IMR-90 (cell line): Measurements from ENCODE around the gene DOCK4. TPM values are rescaled to one million over a fixed set of nuclear protein-coding genes. Genes with fewer than 3 reads are reported as not detected.
A peak's percentile ranks its signal among the peaks of the same experiment; 100 is the strongest.

Experiments
- ATAC-seq: fragments of 200-7000 bp; cut with Tn5 transposase; 2 replicates; pipeline ENCODE4 v1.9.1; 2020; ENCODE audit warnings: low read depth, mild to moderate bottlenecking, moderate library complexity
- BruUV-seq: library from RNA; stranded (reverse); fragments of 400-500 nt; replicated peaks from 2 replicates; lab custom pipeline; 2021; lab: Mats Ljungman, UMichigan
- CTCF ChIA-PET: fragments of 300-600 bp; formaldehyde crosslinking; extraction: SDS; loops from one replicate; lab custom pipeline; 2021; ENCODE audit warnings: antibody characterized with exemption; lab: Yijun Ruan, JAX
- POLR2A ChIA-PET: fragments of 300-600 bp; sonication (Branson Sonifier 250); formaldehyde crosslinking; loops from one replicate; lab custom pipeline; 2022; ENCODE audit warnings: antibody characterized with exemption; ENCODE audit not compliant: unreplicated experiment; lab: Charles Lee
- DNase-seq: peaks from one replicate; pipeline ENCODE4 v3.0.0; 2013
- H2AFZ ChIP-seq: replicated peaks from 2 replicates; pipeline ENCODE3; 2013; ENCODE audit warnings: low read length, mild to moderate bottlenecking; ENCODE audit not compliant: poor library complexity
- H2AK5ac ChIP-seq: 2 replicates; pipeline ENCODE4 v1.6.1; 2013; ENCODE audit warnings: low read depth, low read length, inconsistent platforms
- H2AK9ac ChIP-seq: replicated peaks from 2 replicates; pipeline ENCODE3; 2013; ENCODE audit warnings: mild to moderate bottlenecking, low read depth, low read length, moderate library complexity; ENCODE audit not compliant: poor library complexity
- H2BK120ac ChIP-seq: 2 replicates; pipeline ENCODE4 v1.6.1; 2013; ENCODE audit warnings: low read depth, low read length, inconsistent platforms
- H2BK15ac ChIP-seq: 3 replicates; pipeline ENCODE4 v1.6.1; 2013; ENCODE audit warnings: low read depth, low read length, inconsistent platforms
- H2BK20ac ChIP-seq: 2 replicates; pipeline ENCODE4 v1.6.1; 2013; ENCODE audit warnings: low read depth, mild to moderate bottlenecking, inconsistent platforms, low read length, moderate library complexity
- H2BK5ac ChIP-seq: 2 replicates; pipeline ENCODE4 v1.6.1; 2013; ENCODE audit warnings: mild to moderate bottlenecking, low read depth, low read length, inconsistent platforms; ENCODE audit not compliant: poor library complexity, severe bottlenecking
- H3K14ac ChIP-seq: replicated peaks from 2 replicates; pipeline ENCODE4 v1.6.1; 2013; ENCODE audit warnings: low read depth, low read length, inconsistent platforms
- H3K18ac ChIP-seq: 2 replicates; pipeline ENCODE4 v1.6.1; 2013; ENCODE audit warnings: low read depth, low read length, control low read depth
- H3K23ac ChIP-seq: 2 replicates; pipeline ENCODE4 v1.6.1; 2013; ENCODE audit warnings: low read depth, low read length, inconsistent platforms
- H3K27ac ChIP-seq: 2 replicates; pipeline ENCODE4 v1.5.1; 2013; ENCODE audit warnings: mild to moderate bottlenecking, control low read depth, low read length; ENCODE audit not compliant: insufficient read depth
- H3K27me3 ChIP-seq: 2 replicates; pipeline ENCODE4 v1.6.1; 2013; ENCODE audit warnings: low read length; ENCODE audit not compliant: control insufficient read depth, insufficient read depth
- H3K36me3 ChIP-seq: 2 replicates; pipeline ENCODE4 v1.6.1; 2013; ENCODE audit warnings: low read length, mixed read lengths; ENCODE audit not compliant: control insufficient read depth, insufficient read depth
- H3K4ac ChIP-seq: 2 replicates; pipeline ENCODE4 v1.6.1; 2013; ENCODE audit warnings: low read depth, low read length, inconsistent platforms
- H3K4me1 ChIP-seq: 2 replicates; pipeline ENCODE4 v1.6.1; 2013; ENCODE audit warnings: low read length, mixed read lengths; ENCODE audit not compliant: control insufficient read depth, insufficient read depth
- H3K4me2 ChIP-seq: 2 replicates; pipeline ENCODE4 v1.6.1; 2013; ENCODE audit warnings: low read depth, mild to moderate bottlenecking, control low read depth, low read length, moderate library complexity
- H3K4me3 ChIP-seq: 2 replicates; pipeline ENCODE4 v1.5.1; 2013; ENCODE audit warnings: low read depth, mild to moderate bottlenecking, control low read depth, low read length, moderate library complexity; ENCODE audit not compliant: insufficient read depth
- H3K56ac ChIP-seq: 2 replicates; pipeline ENCODE4 v1.6.1; 2013; ENCODE audit warnings: low read length, inconsistent platforms; ENCODE audit not compliant: insufficient read depth; ENCODE audit errors: extremely low read depth
- H3K79me1 ChIP-seq, 2 experiments: 2 replicates each; pipeline ENCODE4 v1.6.1; 2013; ENCODE audit warnings: low read length in 2 of 2, inconsistent platforms in 1 of 2, low read depth in 1 of 2
- H3K9ac ChIP-seq: 2 replicates; pipeline ENCODE4 v1.6.1; 2013; ENCODE audit warnings: low read depth, low read length, control low read depth
- H3K9me1 ChIP-seq: 2 replicates; pipeline ENCODE4 v1.6.1; 2013; ENCODE audit warnings: low read length, inconsistent platforms; ENCODE audit not compliant: insufficient read depth
- H3K9me3 ChIP-seq: 2 replicates; pipeline ENCODE4 v1.6.1; 2013; ENCODE audit warnings: low read length; ENCODE audit not compliant: control insufficient read depth, insufficient read depth
- H4K20me1 ChIP-seq: 2 replicates; pipeline ENCODE4 v1.6.1; 2013; ENCODE audit warnings: low read length, inconsistent platforms; ENCODE audit not compliant: insufficient read depth
- H4K5ac ChIP-seq: 2 replicates; pipeline ENCODE4 v1.6.1; 2013; ENCODE audit warnings: mild to moderate bottlenecking, low read depth, low read length, control low read depth
- H4K8ac ChIP-seq, 2 experiments: 2 replicates each; pipeline ENCODE4 v1.6.1; 2013; ENCODE audit warnings: low read depth in 2 of 2, low read length in 2 of 2, control low read depth in 1 of 2, inconsistent platforms in 1 of 2
- H4K91ac ChIP-seq: 2 replicates; pipeline ENCODE4 v1.6.1; 2013; ENCODE audit warnings: low read depth, low read length, inconsistent platforms; ENCODE audit not compliant: insufficient read depth
- CEBPB ChIP-seq: IDR thresholded peaks from 2 replicates; pipeline ENCODE4 v1.6.1; 2012; ENCODE audit warnings: low read depth, low read length, improper control_type of control experiment
- CTCF ChIP-seq: conservative IDR thresholded peaks from 2 replicates; pipeline ENCODE4 v1.5.1; 2012; ENCODE audit warnings: mild to moderate bottlenecking, low read depth, low read length, improper control_type of control experiment
- MAZ ChIP-seq: IDR thresholded peaks from 2 replicates; pipeline ENCODE4 v1.6.1; 2012; ENCODE audit warnings: low read depth, mild to moderate bottlenecking, low read length, improper control_type of control experiment, moderate library complexity, borderline replicate concordance
- POLR2A ChIP-seq: IDR thresholded peaks from 2 replicates; pipeline ENCODE4 v1.6.1; 2012; ENCODE audit warnings: mild to moderate bottlenecking, low read depth, low read length
- SMC3 ChIP-seq: fragments of 150-350 bp; IDR thresholded peaks from 2 replicates; pipeline ENCODE4 v1.6.1; 2016; ENCODE audit warnings: low read depth, mild to moderate bottlenecking, antibody characterized with exemption, low read length, moderate library complexity
- WGBS, 2 experiments: methylation state at CpG; one replicate each; pipeline versions ENCODE4 v1.1.5 to v1.1.7; 2013; ENCODE audit warnings: missing lambda C conversion rate in 2 of 2; ENCODE audit not compliant: insufficient read length in 1 of 2; ENCODE audit errors: extremely low coverage in 2 of 2; 5-methylcytosine and 5-hydroxymethylcytosine counted together
- dilution Hi-C: fragments of 300-500 bp; cut with HindIII; formaldehyde crosslinking; loops from one replicate; pipeline ENCODE4 v1.14.3; 2018; ENCODE audit warnings: low sequenced_read_pairs; ENCODE audit not compliant: unreplicated experiment
- in situ Hi-C: fragments of 300-500 bp; cut with MboI; formaldehyde crosslinking; loops from 3 replicates; pipeline ENCODE4 v1.14.3; 2019; ENCODE audit warnings: low sequenced_read_pairs, inconsistent platforms, mixed read lengths
- intact Hi-C: fragments of 100-400 bp; cut with micrococcal nuclease; formaldehyde crosslinking; loops from 2 replicates; pipeline ENCODE4 v1.10.0; 2022
- polyA plus RNA-seq, 3 experiments: library from polyadenylated mRNA; depleted of rRNA; stranded (reverse); fragments of >200 nt; gene quantifications; 2 replicates each; pipeline ENCODE4 v1.2.3, GENCODE V29; 2012; ENCODE audit warnings: low replicate concordance in 1 of 3
- total RNA-seq: library from RNA; depleted of rRNA; stranded (reverse); fragments of >200 nt; gene quantifications from 2 replicates; pipeline ENCODE4 v1.2.3, GENCODE V29; 2012

DOCK4 gene
- total and polyA plus RNA-seq, 2 of the 4 experiments (the other 2 are of a cell fraction), result 4.4 to 12.2 TPM

GRCh38 chr7:111873963-111874690, 332.1 kb downstream of the DOCK4 start:
- ATAC-seq, result peak; percentile 40; the same call in 1 of the 2 replicates
- Histone ChIP-seq H3K4me1 (peaks cover 5% of the 10 kb centered on the region), H3K79me1 (no peaks in the 10 kb centered on the region), H3K9me1 (no peaks in the 10 kb centered on the region; the same call in 1 of the 2 replicates), H2BK20ac (no peak overlapping the region), H2BK120ac (no peak overlapping the region), H2BK15ac (no peak overlapping the region), H3K4me3 (no peak overlapping the region), H2AK5ac (no peak overlapping the region), H2AK9ac (peak overlapping the region; percentile 10), H3K9ac (no peak overlapping the region), H3K23ac (no peak overlapping the region), H3K9me3 (no peaks in the 10 kb centered on the region), H3K36me3 (peaks cover 4% of the 10 kb centered on the region), H2AFZ (peak overlapping the region; percentile 69), H3K27me3 (no peaks in the 10 kb centered on the region), H3K27ac (no peak overlapping the region), H3K4ac (peak overlapping the region; percentile 59; the same call in 1 of the 2 replicates), H3K18ac (peak overlapping the region; percentile 28; the same call in 1 of the 2 replicates), H3K14ac (peak overlapping the region; percentile 65), H3K4me2 (peak overlapping the region; percentile 6), H4K8ac (peak overlapping the region; percentile 55 to 63; a peak in 3 of 4 replicates), H4K20me1 (no peaks in the 10 kb centered on the region), H4K91ac (no peak overlapping the region), H3K56ac (no peak overlapping the region), H4K5ac (peak overlapping the region; percentile 53), H2BK5ac (no peak overlapping the region)
- intact Hi-C loops (no loop called here), in situ Hi-C loops (no loop called here), dilution Hi-C loops (no loop called here)
- peak; percentile 42 for DNase-seq
- ChIA-PET POLR2A (no interaction called here), CTCF (interaction anchor here (0.7 kb wide), 1 partner anchor 23 kb away, joined by 3 read pairs; no protein-coding TSS in a partner anchor)
- no CpG with 5 or more reads among the region's 2 CpGs for WGBS, 2 experiments
- TF ChIP-seq POLR2A, result no peak
- TF ChIP-seq SMC3, result no peak
- no peak for TF ChIP-seq MAZ
- TF ChIP-seq CEBPB, result no peak
- no peak for TF ChIP-seq CTCF
- BruUV-seq, result no TSS peak
